A549 treated with AZD9567 at 1 μM for 4 hours (cell line): ENCODE data around the gene CBL. TPM values are rescaled to one million over a fixed set of nuclear protein-coding genes. Genes with fewer than 3 reads are reported as not detected.

ENCODE experiments used
- total RNA-seq: library from RNA; stranded (reverse); fragments of 200-300 nt; extraction: Qiagen RNA extraction; gene quantifications from 5 replicates; pipeline ENCODE4 v1.2.3, GENCODE V29; 2022; ENCODE audit not compliant: insufficient read depth

Gene CBL
- total RNA-seq = 6.6 to 8.6 TPM (median 8.3 TPM) in 5 replicates

GRCh38 chr11:119205574-119206510 lies at the start of gene CBL:
TSS of gene CBL (plus strand) at chr11:119206339. CDS start at chr11:119206418, 79 bp downstream.

DNA sequence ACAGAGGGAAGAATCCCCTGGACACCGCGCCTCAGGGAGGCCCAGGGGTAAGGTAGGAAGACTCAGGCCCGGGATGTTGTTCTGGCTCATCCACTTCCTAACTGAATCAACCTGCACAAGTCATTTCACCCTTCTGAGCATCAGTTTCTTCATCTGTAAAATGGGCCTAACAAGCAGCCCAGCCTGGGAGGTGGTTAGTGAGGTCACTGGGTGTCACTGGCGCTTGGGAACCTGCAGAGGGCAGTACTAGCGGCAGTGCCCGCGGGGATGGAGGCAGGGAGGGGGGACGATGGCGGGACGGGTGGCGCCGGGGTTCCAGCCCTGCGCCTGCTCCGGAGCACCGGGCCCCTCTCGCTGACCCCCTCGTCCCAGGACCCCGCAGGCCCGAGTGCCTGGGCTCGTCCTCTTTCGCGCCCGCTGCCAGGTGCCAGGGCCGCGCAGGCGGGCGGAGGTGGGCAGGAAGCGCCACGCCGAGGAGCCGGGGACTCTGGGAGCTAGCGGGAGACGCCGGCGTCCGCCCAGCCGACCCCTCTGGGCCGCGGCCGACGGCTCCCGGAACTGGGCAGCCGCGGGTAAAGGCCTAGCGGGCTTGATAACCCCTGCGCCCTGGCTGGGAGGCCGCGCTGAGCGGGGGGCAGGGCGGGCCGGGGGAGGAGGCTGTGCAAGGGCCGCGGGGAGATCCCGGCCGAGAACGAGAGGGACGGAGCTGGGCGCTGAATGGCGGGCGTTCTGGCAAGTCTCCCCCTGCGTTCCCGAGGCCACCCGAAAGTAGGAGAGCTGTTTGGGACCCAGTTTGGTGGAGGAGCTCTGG lies 37.5 kb upstream of the CBL start, which contains the start of gene NLRX1:
NLRX1 (plus strand) TSS at position 255 of the 811 bp plus-strand sequence. CDS start 2,679 bp downstream, outside the sequence.

DNA sequence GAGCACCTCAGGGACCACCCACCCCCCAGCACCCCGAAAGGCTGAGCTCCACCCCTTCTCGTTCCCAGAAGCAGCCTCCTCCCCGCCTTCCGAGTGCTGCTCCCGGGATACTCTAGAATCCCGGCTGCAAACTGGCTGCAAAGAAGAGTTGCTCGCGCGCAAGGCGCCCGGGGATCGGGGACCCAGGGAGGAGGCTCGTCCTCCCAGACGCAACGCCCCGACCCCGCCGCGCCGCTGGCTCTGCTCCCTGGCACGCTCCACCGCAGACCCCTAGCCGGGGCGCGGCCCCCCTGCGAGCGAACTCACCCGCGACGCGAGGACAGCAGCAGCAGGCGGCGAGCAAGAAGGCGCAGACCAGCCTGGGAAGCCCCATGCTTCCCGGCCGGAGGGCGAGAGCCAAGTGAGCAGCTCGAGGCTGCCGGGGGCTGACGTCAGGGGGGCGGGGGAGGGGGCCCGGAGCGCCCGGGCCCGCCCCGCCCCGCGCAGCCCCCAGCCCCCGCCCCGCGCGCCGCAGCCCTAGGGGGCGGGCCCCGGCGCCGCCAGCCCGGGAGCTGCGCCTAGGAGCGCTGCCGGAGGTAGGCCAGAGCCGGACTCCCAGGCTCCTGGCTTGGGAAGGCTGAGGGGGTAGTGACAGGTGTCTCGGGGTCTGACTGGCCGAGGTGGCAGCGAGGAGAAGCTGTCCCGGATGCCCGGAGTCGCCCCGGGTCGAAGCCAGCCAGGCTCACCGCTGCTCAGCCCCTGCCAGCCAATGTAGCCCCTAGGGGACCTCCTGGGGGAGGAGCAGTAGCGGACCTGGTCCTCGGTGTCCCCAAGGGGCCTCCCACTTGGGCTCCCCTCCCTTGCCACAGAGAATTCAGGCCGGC lies 110.8 kb downstream of the CBL start, which contains the start of gene MCAM:
MCAM (minus strand) TSS at position 402 of the 863 bp plus-strand sequence; CDS start at position 373, 29 bp downstream.

DNA sequence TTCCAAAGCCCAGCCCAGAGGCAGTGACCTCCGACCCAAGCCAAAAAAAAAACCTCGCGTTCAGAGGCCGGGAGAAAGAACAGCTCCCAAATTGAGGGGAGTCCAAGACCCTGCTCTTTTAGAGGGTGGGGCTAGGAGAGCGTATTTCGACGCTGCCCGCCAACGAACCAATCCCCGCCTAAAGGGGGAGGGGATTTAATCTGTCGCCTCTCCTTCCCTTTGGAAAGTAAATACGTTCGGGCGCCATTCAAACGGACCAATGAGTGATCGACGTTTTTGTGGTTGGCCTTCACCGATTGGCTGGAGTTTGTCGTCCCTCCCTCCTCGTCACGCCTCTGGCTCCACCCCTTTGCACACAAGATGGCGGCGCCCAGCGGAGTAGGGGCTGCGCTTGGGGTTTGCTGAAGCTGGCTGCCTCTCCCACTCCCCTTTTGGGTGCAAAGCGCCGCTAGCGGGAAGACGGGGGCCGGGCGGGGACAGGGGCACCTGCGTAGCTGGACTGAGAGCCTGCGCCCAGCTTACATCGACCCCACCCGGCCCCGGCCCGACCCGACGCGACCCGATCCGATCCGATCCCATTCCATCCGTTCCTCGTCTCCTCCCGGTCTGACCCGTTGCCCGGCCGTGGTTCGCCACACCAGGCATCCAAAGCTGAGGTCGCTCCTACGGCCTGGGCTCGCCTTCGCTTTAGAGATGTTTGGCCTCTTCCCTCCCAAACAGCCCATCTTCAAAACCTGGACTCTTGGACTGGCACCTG lies 128.2 kb downstream of the CBL start, which contains the start of gene RNF26:
RNF26 (plus strand) TSS at position 354 of the 757 bp plus-strand sequence. CDS start 596 bp downstream, outside the sequence.

DNA sequence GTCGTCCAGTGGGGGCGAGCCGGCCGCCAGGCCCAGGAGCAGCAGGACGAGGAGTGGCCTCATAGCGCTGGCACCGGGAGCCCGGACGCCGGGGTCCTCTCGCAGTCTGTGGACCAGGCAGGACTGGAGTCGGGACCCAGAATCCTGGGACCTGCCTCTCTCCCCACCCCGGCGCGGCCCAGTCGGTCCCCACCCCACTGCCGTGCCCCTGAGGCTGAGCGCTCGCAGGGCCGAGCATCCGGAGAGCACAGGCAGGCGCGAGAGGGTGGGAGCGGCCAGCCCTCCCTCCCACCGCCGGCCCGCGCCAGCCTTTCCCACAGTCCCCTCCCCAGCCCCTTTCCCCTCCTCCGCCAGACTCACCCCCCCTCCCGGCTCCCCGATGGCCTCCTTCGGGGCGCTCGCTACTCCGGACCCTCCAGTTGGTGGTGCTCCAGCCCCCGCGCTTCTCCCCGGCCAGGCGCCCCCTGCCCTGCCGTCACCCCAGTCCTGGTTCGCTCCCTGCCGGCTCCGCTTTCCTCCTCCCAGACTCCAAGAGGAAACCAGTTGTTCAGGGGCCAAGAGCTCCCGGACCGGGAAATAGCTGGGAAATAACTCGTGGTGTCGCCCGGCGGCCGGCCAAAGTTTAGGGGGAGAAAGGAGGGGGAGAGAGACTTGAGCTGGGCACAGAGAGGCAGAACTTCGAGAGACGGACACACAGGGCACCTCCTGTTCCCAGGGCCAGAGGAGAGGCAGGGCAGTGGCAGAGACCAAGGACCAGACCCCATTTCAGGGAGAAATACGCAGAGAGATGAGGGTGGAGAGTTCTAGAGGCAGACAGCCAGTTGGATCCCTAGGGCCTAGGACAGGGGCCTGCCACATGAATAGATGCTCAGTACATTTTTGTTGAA lies 134.4 kb downstream of the CBL start, which contains the start of gene C1QTNF5:
C1QTNF5 (minus strand) TSS at position 549 of the 887 bp plus-strand sequence; CDS start at position 63, 486 bp downstream.

GRCh38 chr11:119346605-119347004 lies 140.5 kb downstream of the CBL start, which contains the start of gene MFRP:
TSS of gene MFRP (minus strand) at chr11:119346705. CDS start at chr11:119346513, 192 bp downstream.

Other genes with a start within 250 kb of the CBL start
- not detected in 5 replicates for gene FOXR1, start 234.6 kb upstream of the CBL start, total RNA-seq
- 6.9 to 17.3 TPM (median 11.7 TPM) in 5 replicates for gene CENATAC, start 208.2 kb upstream of the CBL start, total RNA-seq
- gene RPS25, start 188.0 kb upstream of the CBL start, total RNA-seq = 736 to 844 TPM (median 814 TPM) in 5 replicates
- gene TRAPPC4, start 187.6 kb upstream of the CBL start, total RNA-seq = 40.5 to 69.1 TPM (median 67.9 TPM) in 5 replicates
- gene SLC37A4, start 175.5 kb upstream of the CBL start, total RNA-seq = 11.4 to 15.4 TPM (median 11.6 TPM) in 5 replicates
- gene HYOU1, start 149.1 kb upstream of the CBL start, total RNA-seq = 32.2 to 51.1 TPM (median 49.6 TPM) in 5 replicates
- gene VPS11, start 138.5 kb upstream of the CBL start, total RNA-seq = 10.3 to 12.9 TPM (median 11.5 TPM) in 5 replicates
- 47.1 to 88.1 TPM (median 50.1 TPM) in 5 replicates for gene HMBS, start 121.5 kb upstream of the CBL start, total RNA-seq
- 37.0 to 59.2 TPM (median 41.2 TPM) in 5 replicates for gene DPAGT1, start 104.5 kb upstream of the CBL start, total RNA-seq
- gene C2CD2L, start 99.0 kb upstream of the CBL start, total RNA-seq = 6.0 to 9.1 TPM (median 7.1 TPM) in 5 replicates
- gene HINFP, start 84.8 kb upstream of the CBL start, total RNA-seq = 8.9 to 11.4 TPM (median 10.7 TPM) in 5 replicates
- gene ABCG4, start 57.3 kb upstream of the CBL start, total RNA-seq = 0.26 to 0.41 TPM (median 0.28 TPM) in 4 of 5 replicates, not detected in the other
- gene NLRX1, start 37.6 kb upstream of the CBL start, total RNA-seq = 5.7 to 12.2 TPM (median 10.1 TPM) in 5 replicates
- 0.07 to 0.21 TPM (median 0.10 TPM) in 4 of 5 replicates, not detected in the other for gene NHERF4, start 20.9 kb upstream of the CBL start, total RNA-seq
- gene MCAM, start 110.8 kb downstream of the CBL start, total RNA-seq = 6.6 to 11.8 TPM (median 11.1 TPM) in 5 replicates
- 27.3 to 37.4 TPM (median 33.9 TPM) in 5 replicates for gene RNF26, start 128.2 kb downstream of the CBL start, total RNA-seq
- not detected in 5 replicates for gene C1QTNF5, start 134.5 kb downstream of the CBL start, total RNA-seq
- not detected in 5 replicates for gene MFRP, start 140.4 kb downstream of the CBL start, total RNA-seq
- gene USP2, start 175.4 kb downstream of the CBL start, total RNA-seq = 0.39 to 2.7 TPM (median 0.54 TPM) in 5 replicates
- 10.5 to 16.3 TPM (median 12.8 TPM) in 5 replicates for gene THY1, start 216.8 kb downstream of the CBL start, total RNA-seq